Activated T-cell treated with anti-CD3 and anti-CD28 coated beads, Interleukin-2, amount 50 U/mL, for 4 hours (primary cell): ENCODE measurements around the gene STX8. TPM values are rescaled to one million over a fixed set of nuclear protein-coding genes. Genes with fewer than 3 reads are reported as not detected.
"Not testable (repeated sequence)": the region's sequence is repeated elsewhere in the genome, so short reads cannot be mapped to it uniquely, and the experiment has no call there.

Experiments used
- ATAC-seq, 2 donors: fragments of 200-7000 bp; cut with Tn5 transposase; one replicate each; pipeline ENCODE4 v1.10.0; 2021
- DNase-seq: peaks from one replicate; pipeline ENCODE4 v3.0.0-alpha.2; 2020
- H3K27me3 Mint-ChIP-seq: one replicate; pipeline ENCODE4 v1.8.0; 2021; ENCODE audit warnings: low read depth, mixed read lengths
- H3K36me3 Mint-ChIP-seq: one replicate; pipeline ENCODE4 v1.8.0; 2022; ENCODE audit warnings: mixed read lengths; ENCODE audit not compliant: insufficient read depth
- H3K4me1 Mint-ChIP-seq: one replicate; pipeline ENCODE4 v1.8.0; 2021; ENCODE audit warnings: low read depth, mixed read lengths
- H3K4me3 Mint-ChIP-seq: one replicate; pipeline ENCODE4 v1.8.0; 2021; ENCODE audit warnings: mild to moderate bottlenecking, moderate library complexity, mixed read lengths
- H3K9me3 Mint-ChIP-seq: one replicate; pipeline ENCODE4 v1.8.0; 2021; ENCODE audit warnings: mixed read lengths
- total RNA-seq, 3 donors: library from RNA; stranded (reverse); gene quantifications; one replicate each; pipeline ENCODE4 v1.2.1, GENCODE V29; 2021

Gene STX8
- total RNA-seq, 3 donors from 2014 or later: 37.5 to 40.7 (median 38.3) TPM

DNA sequence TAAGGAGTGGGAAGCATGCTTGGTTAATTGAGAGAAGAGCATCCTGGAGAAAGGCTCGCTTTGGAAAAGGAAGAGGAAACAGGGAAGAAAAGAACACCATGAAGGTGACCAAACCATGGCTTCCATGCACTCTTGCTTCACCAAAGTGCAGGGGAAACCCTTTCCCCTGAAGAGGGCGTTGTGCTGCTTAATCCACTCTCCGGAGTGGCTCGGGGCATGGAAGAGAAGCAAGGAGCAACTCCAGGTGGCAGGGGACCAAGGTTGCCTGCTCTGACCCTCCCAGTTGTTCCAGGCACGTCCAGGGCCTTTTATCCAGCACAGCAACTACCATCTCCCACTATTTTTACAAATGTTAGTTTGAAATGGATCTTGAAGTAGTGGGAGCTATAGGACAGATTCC, 108.1 kb downstream of the STX8 start:
- Mint-ChIP-seq H3K27me3 (no peaks in the 10 kb centered on the region), H3K4me3 (no peak overlapping the region), H3K36me3 (peaks cover 3% of the 10 kb centered on the region), H3K9me3 (no peaks in the 10 kb centered on the region), H3K4me1 (peaks cover 46% of the 10 kb centered on the region)
- DNase-seq: no peak
- no peak for ATAC-seq

- H3K36me3 Mint-ChIP-seq: peaks cover 3% of the 10 kb centered on the region
- H3K9me3 Mint-ChIP-seq: no peaks in the 10 kb centered on the region
- no peaks in the 10 kb centered on the region for H3K27me3 Mint-ChIP-seq
- no peak overlapping the region for H3K4me3 Mint-ChIP-seq
- peaks cover 31% of the 10 kb centered on the region for H3K4me1 Mint-ChIP-seq
- ATAC-seq (no peak), DNase-seq (no peak)
Observed at GRCh38 chr17:9465210-9465921, 110.3 kb downstream of the STX8 start.

DNA sequence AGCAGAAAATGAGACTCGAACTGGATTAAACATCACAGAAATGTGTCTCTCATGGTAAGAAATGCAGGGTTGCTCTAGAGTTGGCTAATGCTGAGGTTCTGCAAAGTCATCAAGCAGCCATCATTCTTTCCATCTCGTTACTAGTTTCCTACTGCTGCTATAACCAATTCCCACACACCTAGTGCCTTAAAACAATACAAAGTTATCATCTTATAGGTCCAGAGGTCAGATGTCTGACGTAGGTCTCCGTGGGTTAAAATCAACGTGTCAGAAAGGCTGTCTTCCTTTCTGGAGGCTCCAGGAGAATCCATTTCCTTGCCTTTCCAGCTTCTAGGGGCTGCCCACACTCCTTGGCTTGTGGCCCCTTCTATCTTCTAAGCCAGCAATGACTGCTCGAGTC, 118.6 kb downstream of the STX8 start:
- Mint-ChIP-seq H3K27me3 (no peaks in the 10 kb centered on the region), H3K4me3 (no peak overlapping the region), H3K4me1 (no peaks in the 10 kb centered on the region), H3K36me3 (peaks cover 8% of the 10 kb centered on the region), H3K9me3 (no peaks in the 10 kb centered on the region)
- DNase-seq: no peak
- ATAC-seq: no peak

DNA sequence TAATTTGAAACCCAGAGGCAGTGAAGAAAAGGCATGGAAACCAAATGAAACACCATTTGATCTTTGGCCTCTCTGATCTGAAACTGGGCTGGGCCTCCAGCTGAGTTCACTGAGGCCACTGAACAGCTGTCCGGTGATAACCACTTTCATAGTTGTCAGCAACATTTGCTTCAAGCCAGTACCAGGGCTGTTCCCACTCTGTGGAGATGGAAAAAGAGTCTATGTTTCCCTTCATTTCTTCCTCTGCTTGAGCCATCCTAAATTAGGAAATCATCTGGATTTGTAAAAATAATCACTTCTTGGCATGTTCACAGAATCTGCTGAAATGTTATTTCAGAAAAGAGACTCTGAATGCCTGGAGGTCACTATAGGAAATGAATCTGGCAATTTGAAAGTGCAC, 119.3 kb downstream of the STX8 start:
- Mint-ChIP-seq H3K9me3 (no peaks in the 10 kb centered on the region), H3K27me3 (no peaks in the 10 kb centered on the region), H3K4me1 (no peaks in the 10 kb centered on the region), H3K36me3 (peaks cover 8% of the 10 kb centered on the region), H3K4me3 (no peak overlapping the region)
- DNase-seq (no peak), ATAC-seq (no peak)

DNA sequence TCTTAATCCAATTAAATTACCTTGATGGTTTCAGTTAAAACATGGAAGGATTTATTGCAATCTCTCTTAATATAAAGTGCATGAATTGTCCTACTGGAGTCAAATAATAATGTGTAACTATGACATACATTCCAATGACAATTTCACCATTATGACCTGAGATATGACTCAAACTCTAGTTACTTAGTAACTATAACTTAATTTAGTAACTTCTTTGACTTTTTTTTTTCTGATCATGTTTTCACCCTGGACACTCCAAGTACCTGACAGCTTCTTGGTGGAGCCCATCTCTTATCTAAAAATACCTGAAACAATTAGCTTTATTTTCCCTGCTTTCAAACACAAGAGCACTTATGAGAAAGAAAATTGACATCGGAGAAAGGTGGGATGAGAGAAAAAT, 123.7 kb downstream of the STX8 start:
- DNase-seq: no peak
- peaks cover 3% of the 10 kb centered on the region for H3K36me3 Mint-ChIP-seq
- H3K4me1 Mint-ChIP-seq: no peaks in the 10 kb centered on the region
- H3K27me3 Mint-ChIP-seq: no peaks in the 10 kb centered on the region
- H3K4me3 Mint-ChIP-seq: no peak overlapping the region
- no peak for ATAC-seq
- no peaks in the 10 kb centered on the region for H3K9me3 Mint-ChIP-seq

DNA sequence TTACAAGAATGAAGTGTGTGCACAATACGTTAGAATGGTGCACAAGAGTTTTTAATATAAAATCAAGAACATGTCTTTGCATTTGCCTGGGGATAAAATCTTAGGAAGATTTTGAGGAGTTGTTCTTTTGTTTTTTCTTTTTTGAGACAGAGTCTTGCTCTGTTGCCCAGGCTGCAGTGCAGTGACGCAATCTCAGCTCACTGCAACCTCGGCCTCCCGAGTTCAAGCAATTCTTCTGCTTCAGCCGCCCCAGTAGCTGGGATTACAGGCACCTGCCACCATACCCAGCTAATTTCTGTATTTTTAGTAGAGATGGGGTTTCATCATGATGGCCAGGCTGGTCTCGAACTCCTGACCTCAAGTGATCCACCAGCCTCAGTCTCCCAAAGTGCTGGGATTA, 128.3 kb downstream of the STX8 start:
- not testable (repeated sequence) for DNase-seq, H3K4me3 Mint-ChIP-seq, H3K4me1 Mint-ChIP-seq, ATAC-seq, H3K27me3 Mint-ChIP-seq, H3K9me3 Mint-ChIP-seq, H3K36me3 Mint-ChIP-seq

- Mint-ChIP-seq H3K4me1 (no peaks in the 10 kb centered on the region), H3K27me3 (no peaks in the 10 kb centered on the region), H3K36me3 (peaks cover 9% of the 10 kb centered on the region), H3K4me3 (no peak overlapping the region), H3K9me3 (no peaks in the 10 kb centered on the region)
- DNase-seq: no peak
- no peak for ATAC-seq
Observed at GRCh38 chr17:9446528-9446927, 129.1 kb downstream of the STX8 start.

DNA sequence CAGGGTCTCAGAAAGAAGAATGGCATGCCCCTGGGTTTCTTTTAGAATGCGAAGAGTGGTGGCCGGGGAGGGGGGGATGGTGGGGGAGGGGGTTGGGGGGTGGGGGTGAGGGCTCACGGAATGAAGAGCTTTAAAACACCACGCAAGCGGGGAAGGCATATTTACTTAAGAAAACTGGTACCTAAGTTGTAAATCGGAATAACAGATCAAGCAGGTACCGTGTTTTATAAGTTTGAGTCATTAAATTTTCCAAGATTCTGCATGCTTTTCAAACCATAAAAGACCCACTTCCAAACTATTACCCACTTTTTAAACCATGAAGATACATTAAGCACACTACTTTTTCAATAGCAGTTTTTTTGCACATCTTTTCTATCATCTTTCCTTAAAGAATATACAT, 130.2 kb downstream of the STX8 start:
- ATAC-seq: no peak
- no peaks in the 10 kb centered on the region for H3K4me1 Mint-ChIP-seq
- DNase-seq: no peak
- no peak overlapping the region for H3K4me3 Mint-ChIP-seq
- no peaks in the 10 kb centered on the region for H3K27me3 Mint-ChIP-seq
- H3K36me3 Mint-ChIP-seq: peaks cover 10% of the 10 kb centered on the region
- H3K9me3 Mint-ChIP-seq: no peaks in the 10 kb centered on the region

GRCh38 chr17:9444687-9445086, 130.9 kb downstream of the STX8 start:
- ATAC-seq: no peak
- no peak overlapping the region for H3K4me3 Mint-ChIP-seq
- H3K27me3 Mint-ChIP-seq: no peaks in the 10 kb centered on the region
- peaks cover 12% of the 10 kb centered on the region for H3K36me3 Mint-ChIP-seq
- H3K4me1 Mint-ChIP-seq: no peaks in the 10 kb centered on the region
- no peaks in the 10 kb centered on the region for H3K9me3 Mint-ChIP-seq
- DNase-seq: no peak

DNA sequence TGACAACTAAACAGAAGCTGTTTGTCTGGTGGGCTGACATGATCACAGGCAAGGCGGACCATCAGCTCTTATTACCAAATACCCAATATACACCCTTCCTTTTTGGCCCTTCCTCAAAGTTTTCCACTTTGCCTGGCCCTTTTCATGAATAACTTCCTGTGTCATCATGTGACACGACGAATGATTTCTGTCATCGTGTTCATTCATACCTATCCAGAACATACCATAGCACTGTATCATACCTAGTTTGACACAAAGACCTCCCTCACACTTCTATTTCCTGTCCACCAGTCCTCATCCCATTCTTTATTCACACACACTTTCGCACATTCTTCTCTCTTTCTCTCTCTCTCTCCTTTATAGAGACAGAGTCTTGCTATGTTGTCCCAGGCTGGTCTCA, 131.8 kb downstream of the STX8 start:
- ATAC-seq: no peak
- H3K36me3 Mint-ChIP-seq: peaks cover 12% of the 10 kb centered on the region
- H3K27me3 Mint-ChIP-seq: no peaks in the 10 kb centered on the region
- no peak overlapping the region for H3K4me3 Mint-ChIP-seq
- no peaks in the 10 kb centered on the region for H3K9me3 Mint-ChIP-seq
- DNase-seq: no peak
- no peaks in the 10 kb centered on the region for H3K4me1 Mint-ChIP-seq

- H3K4me3 Mint-ChIP-seq: no peak overlapping the region
- ATAC-seq: no peak
- H3K4me1 Mint-ChIP-seq: peaks cover 3% of the 10 kb centered on the region
- no peaks in the 10 kb centered on the region for H3K27me3 Mint-ChIP-seq
- no peaks in the 10 kb centered on the region for H3K9me3 Mint-ChIP-seq
- H3K36me3 Mint-ChIP-seq: peaks cover 17% of the 10 kb centered on the region
- DNase-seq: no peak
Observed at GRCh38 chr17:9439851-9440250, 135.8 kb downstream of the STX8 start.

- peaks cover 23% of the 10 kb centered on the region for H3K4me1 Mint-ChIP-seq
- ATAC-seq (no peak), DNase-seq (no peak)
- H3K9me3 Mint-ChIP-seq: no peaks in the 10 kb centered on the region
- no peak overlapping the region for H3K4me3 Mint-ChIP-seq
- H3K36me3 Mint-ChIP-seq: peaks cover 17% of the 10 kb centered on the region
- no peaks in the 10 kb centered on the region for H3K27me3 Mint-ChIP-seq
Observed at GRCh38 chr17:9436630-9437029, 139.0 kb downstream of the STX8 start.

GRCh38 chr17:9435165-9435564, 140.5 kb downstream of the STX8 start:
- H3K4me1 Mint-ChIP-seq: peaks cover 23% of the 10 kb centered on the region
- peaks cover 11% of the 10 kb centered on the region for H3K36me3 Mint-ChIP-seq
- no peaks in the 10 kb centered on the region for H3K27me3 Mint-ChIP-seq
- H3K4me3 Mint-ChIP-seq: no peak overlapping the region
- ATAC-seq (no peak), DNase-seq (no peak)
- H3K9me3 Mint-ChIP-seq: no peaks in the 10 kb centered on the region

DNA sequence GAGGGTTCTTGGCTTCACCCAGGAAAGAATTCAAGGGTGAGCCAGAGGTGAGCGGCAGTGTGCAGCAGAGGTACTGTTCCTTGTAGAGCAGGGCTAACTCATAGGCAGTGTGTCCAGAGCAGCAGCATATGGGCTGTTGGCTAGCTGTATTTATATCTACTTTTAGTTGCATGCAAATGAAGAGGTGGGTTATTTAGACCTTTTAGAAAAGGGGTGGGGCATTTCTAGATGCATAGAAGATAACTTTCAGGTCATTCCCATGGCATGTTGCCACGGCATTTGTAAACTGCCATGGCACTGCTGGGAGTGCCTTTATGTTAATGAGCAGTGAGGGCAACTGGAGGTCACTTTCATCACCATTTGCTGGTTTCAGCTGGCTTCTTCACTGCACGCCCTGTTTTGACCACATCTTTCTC, 141.0 kb downstream of the STX8 start:
- H3K4me1 Mint-ChIP-seq: peaks cover 23% of the 10 kb centered on the region
- H3K4me3 Mint-ChIP-seq: no peak overlapping the region
- ATAC-seq (no peak), DNase-seq (no peak)
- H3K27me3 Mint-ChIP-seq: no peaks in the 10 kb centered on the region
- peaks cover 11% of the 10 kb centered on the region for H3K36me3 Mint-ChIP-seq
- H3K9me3 Mint-ChIP-seq: no peaks in the 10 kb centered on the region

GRCh38 chr17:9432934-9433421, 142.6 kb downstream of the STX8 start:
- Mint-ChIP-seq H3K4me3 (peak overlapping the region; percentile 29), H3K9me3 (no peaks in the 10 kb centered on the region), H3K36me3 (peaks cover 11% of the 10 kb centered on the region), H3K27me3 (no peaks in the 10 kb centered on the region), H3K4me1 (peaks cover 23% of the 10 kb centered on the region)
- ATAC-seq (no peak), DNase-seq (no peak)
